ENCODE data around the gene EIF2D. TPM values are rescaled to one million over a fixed set of nuclear protein-coding genes. Genes with fewer than 3 reads are reported as not detected.

The EIF2D gene
- total and polyA plus RNA-seq, 2 of the 13 experiments (the other 11 are each of a cell fraction or from before 2014, with no cell fraction given) = 45.1 to 64.9 TPM

- TF ChIP-seq, protein P1, sequence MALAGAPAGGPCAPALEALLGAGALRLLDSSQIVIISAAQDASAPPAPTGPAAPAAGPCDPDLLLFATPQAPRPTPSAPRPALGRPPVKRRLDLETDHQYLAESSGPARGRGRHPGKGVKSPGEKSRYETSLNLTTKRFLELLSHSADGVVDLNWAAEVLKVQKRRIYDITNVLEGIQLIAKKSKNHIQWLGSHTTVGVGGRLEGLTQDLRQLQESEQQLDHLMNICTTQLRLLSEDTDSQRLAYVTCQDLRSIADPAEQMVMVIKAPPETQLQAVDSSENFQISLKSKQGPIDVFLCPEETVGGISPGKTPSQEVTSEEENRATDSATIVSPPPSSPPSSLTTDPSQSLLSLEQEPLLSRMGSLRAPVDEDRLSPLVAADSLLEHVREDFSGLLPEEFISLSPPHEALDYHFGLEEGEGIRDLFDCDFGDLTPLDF (CRISPR knock-in tag; IDR thresholded peaks at IDR 0.05) = no peak
- TF ChIP-seq BCLAF1 (IDR thresholded peaks at IDR 0.05) = no peak
- TF ChIP-seq TOE1 (CRISPR knock-in tag; IDR thresholded peaks at IDR 0.05) = no peak
- no peak for TF ChIP-seq HOXA3 (CRISPR knock-in tag; IDR thresholded peaks at IDR 0.05)
Observed at GRCh38 chr1:206559672-206559995, 52.6 kb downstream of the EIF2D start (continued).

- POLR2A ChIA-PET = no interaction called here
- no peak overlapping the region for H3K4me3 ChIP-seq (replicated peaks in 1 of 3; ENCODE audit: insufficient read depth in 1 of 3, low read depth in 2 of 3, low read length in 3 of 3)
- no peak for TF ChIP-seq SYNCRIP (IDR thresholded peaks at IDR 0.05; ENCODE audit: insufficient read depth, low read depth, low read length)
- TF ChIP-seq HMG20B (CRISPR knock-in tag; conservative IDR thresholded peaks at IDR 0.05) = no peak
- no peak for TF ChIP-seq ZNF777 (CRISPR knock-in tag; IDR thresholded peaks at IDR 0.05)
- no peak for TF ChIP-seq ZNF552 (CRISPR knock-in tag; IDR thresholded peaks at IDR 0.05; ENCODE audit: borderline replicate concordance)
- TF ChIP-seq ZSCAN20 (CRISPR knock-in tag; IDR thresholded peaks at IDR 0.05; ENCODE audit: borderline replicate concordance) = no peak
- TF ChIP-seq ZNF414 (CRISPR knock-in tag; IDR thresholded peaks at IDR 0.05) = no peak
- TF ChIP-seq RFX5 (IDR thresholded peaks at IDR 0.05; ENCODE audit: low read depth, low read length) = no peak
- TF ChIP-seq HDAC2 (CRISPR knock-in tag; IDR thresholded peaks at IDR 0.05) = no peak
- TF ChIP-seq, protein P2, sequence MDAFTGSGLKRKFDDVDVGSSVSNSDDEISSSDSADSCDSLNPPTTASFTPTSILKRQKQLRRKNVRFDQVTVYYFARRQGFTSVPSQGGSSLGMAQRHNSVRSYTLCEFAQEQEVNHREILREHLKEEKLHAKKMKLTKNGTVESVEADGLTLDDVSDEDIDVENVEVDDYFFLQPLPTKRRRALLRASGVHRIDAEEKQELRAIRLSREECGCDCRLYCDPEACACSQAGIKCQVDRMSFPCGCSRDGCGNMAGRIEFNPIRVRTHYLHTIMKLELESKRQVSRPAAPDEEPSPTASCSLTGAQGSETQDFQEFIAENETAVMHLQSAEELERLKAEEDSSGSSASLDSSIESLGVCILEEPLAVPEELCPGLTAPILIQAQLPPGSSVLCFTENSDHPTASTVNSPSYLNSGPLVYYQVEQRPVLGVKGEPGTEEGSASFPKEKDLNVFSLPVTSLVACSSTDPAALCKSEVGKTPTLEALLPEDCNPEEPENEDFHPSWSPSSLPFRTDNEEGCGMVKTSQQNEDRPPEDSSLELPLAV (CRISPR knock-in tag; conservative IDR thresholded peaks at IDR 0.05; ENCODE audit: low read depth) = no peak
- TF ChIP-seq ZNF780A (CRISPR knock-in tag; IDR thresholded peaks at IDR 0.05) = no peak
- TF ChIP-seq, protein P3, sequence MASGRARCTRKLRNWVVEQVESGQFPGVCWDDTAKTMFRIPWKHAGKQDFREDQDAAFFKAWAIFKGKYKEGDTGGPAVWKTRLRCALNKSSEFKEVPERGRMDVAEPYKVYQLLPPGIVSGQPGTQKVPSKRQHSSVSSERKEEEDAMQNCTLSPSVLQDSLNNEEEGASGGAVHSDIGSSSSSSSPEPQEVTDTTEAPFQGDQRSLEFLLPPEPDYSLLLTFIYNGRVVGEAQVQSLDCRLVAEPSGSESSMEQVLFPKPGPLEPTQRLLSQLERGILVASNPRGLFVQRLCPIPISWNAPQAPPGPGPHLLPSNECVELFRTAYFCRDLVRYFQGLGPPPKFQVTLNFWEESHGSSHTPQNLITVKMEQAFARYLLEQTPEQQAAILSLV (CRISPR knock-in tag; IDR thresholded peaks at IDR 0.05; ENCODE audit: borderline replicate concordance) = no peak
Observed at GRCh38 chr1:206558794-206559671, 53.2 kb downstream of the EIF2D start.

More at GRCh38 chr1:206558794-206559671, 53.2 kb downstream of the EIF2D start:
- H3K4me1 ChIP-seq (ENCODE audit: insufficient read depth, low read length) = peaks cover 69% of the 10 kb centered on the region
- peaks cover 2 to 28% of the 10 kb centered on the region in 2 experiments; a peak in 3 of 5 replicates for H3K27me3 ChIP-seq (ENCODE audit: control insufficient read depth in 1 of 2, insufficient read depth in 2 of 2, low read length in 2 of 2)
- DNase-seq (ENCODE audit: low spot score) (no peak), ATAC-seq (no peak), FAIRE-seq (no peak)
- intact Hi-C loops (cut with micrococcal nuclease; ENCODE audit: unreplicated experiment) (no loop called here), in situ Hi-C loops (cut with HindIII; ENCODE audit: extremely low pct_ligation_motif_present, low pct_unique_long_range_greater_than_20kb) (no loop called here)
- 11% methylated on average over 1 of the region's 6 CpGs for WGBS (ENCODE audit: low lambda C conversion rate)
- H3K79me2 ChIP-seq (ENCODE audit: insufficient read depth, low read length) = no peaks in the 10 kb centered on the region
- no peak overlapping the region for H3K4me2 ChIP-seq (ENCODE audit: low read depth, low read length)
- CTCF ChIA-PET (ENCODE audit: low intra/inter-chr PET ratio, low total read pairs) = no interaction called here
- no peaks in the 10 kb centered on the region for H3K36me3 ChIP-seq (replicated peaks in 1 of 2; ENCODE audit: control insufficient read depth in 1 of 2, insufficient read depth in 2 of 2, low read length in 2 of 2)
- no peaks in the 10 kb centered on the region for H3K9me3 ChIP-seq (ENCODE audit: low read length)
- no TSS peak for BruUV-seq (replicated peaks)
- no peak overlapping the region for H3K27ac ChIP-seq (ENCODE audit: extremely low read length, insufficient read depth, low read length)
- no peak overlapping the region for H2AFZ ChIP-seq (ENCODE audit: low read length)
- no peak overlapping the region for H3K9ac ChIP-seq (ENCODE audit: insufficient read depth, low read depth, low read length)
- peaks cover 5% of the 10 kb centered on the region; the same call in 1 of the 2 replicates for H4K20me1 ChIP-seq (ENCODE audit: insufficient read depth, low read length)
